ENCODE results near the gene EPHB2. TPM values are rescaled to one million over a fixed set of nuclear protein-coding genes. Genes with fewer than 3 reads are reported as not detected.
A peak's percentile ranks its signal among the peaks of the same experiment; 100 is the strongest.

EPHB2 gene
- total RNA-seq = 1 to 10 TPM in 2 of 4 donors, under 1 TPM in 2; 0.08 to 3.4 (median 1.9) TPM

- intact Hi-C loops (cut with DNase I) = no loop called here
- no peaks in the 10 kb centered on the region for H3K9me3 ChIP-seq
- no peak for DNase-seq
- peak within 1 kb of the TSS; percentile 19 to 65 (median 38) for H3K4me3 ChIP-seq
- no peak within 1 kb of the TSS for H3K27ac ChIP-seq
- H3K4me1 ChIP-seq = peaks cover 17 to 29% (median 19%) of the 10 kb centered on the region in 3 donors
- peaks cover 4 to 88% (median 9%) of the 10 kb centered on the region in 4 donors for H3K27me3 ChIP-seq
- TF ChIP-seq POLR2A (IDR thresholded peaks at IDR 0.05) = no peak
- TF ChIP-seq, protein P1, sequence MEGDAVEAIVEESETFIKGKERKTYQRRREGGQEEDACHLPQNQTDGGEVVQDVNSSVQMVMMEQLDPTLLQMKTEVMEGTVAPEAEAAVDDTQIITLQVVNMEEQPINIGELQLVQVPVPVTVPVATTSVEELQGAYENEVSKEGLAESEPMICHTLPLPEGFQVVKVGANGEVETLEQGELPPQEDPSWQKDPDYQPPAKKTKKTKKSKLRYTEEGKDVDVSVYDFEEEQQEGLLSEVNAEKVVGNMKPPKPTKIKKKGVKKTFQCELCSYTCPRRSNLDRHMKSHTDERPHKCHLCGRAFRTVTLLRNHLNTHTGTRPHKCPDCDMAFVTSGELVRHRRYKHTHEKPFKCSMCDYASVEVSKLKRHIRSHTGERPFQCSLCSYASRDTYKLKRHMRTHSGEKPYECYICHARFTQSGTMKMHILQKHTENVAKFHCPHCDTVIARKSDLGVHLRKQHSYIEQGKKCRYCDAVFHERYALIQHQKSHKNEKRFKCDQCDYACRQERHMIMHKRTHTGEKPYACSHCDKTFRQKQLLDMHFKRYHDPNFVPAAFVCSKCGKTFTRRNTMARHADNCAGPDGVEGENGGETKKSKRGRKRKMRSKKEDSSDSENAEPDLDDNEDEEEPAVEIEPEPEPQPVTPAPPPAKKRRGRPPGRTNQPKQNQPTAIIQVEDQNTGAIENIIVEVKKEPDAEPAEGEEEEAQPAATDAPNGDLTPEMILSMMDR (IDR thresholded peaks at IDR 0.05) = no peak
- WGBS, 2 donors = no CpG with 5 or more reads among the region's 55 CpGs
- no peaks in the 10 kb centered on the region for H3K36me3 ChIP-seq
Observed at GRCh38 chr1:22710701-22711049, at the start of gene EPHB2. Gene EPHB2 (plus strand): TSS chr1:22710839. CDS start chr1:22710983, 144 bp downstream.

DNA sequence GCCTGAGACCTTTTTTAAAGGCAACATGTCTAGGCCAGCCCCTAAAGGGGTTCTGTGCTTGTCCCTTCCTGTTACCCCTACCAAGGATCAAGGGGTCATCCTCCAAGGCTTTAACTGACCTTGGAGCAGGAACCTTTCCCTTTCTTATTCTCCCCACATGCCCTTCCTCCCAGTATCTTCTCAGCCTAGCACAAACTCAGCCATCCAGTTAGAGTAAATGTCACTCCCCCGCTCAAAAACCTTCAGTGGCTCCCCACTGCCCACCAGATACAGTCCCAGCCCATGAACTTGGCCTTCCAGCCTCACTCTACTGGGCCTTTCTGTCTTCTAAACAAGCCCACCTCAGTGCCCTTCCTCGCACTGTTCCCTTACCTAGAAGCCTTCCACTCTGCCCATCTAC is 48.8 kb upstream of the EPHB2 start:
- no peak for TF ChIP-seq POLR2A (IDR thresholded peaks at IDR 0.05)
- TF ChIP-seq, protein P1 (IDR thresholded peaks at IDR 0.05) = no peak
- H3K36me3 ChIP-seq = no peaks in the 10 kb centered on the region
- intact Hi-C loops (cut with DNase I) = no loop called here
- no peak for DNase-seq
- H3K27me3 ChIP-seq = peaks cover 0 to 57% (median 0%) of the 10 kb centered on the region in 4 donors
- H3K9me3 ChIP-seq = no peaks in the 10 kb centered on the region
- H3K4me1 ChIP-seq = no peaks in the 10 kb centered on the region
- H3K4me3 ChIP-seq = no peak overlapping the region
- no peak overlapping the region for H3K27ac ChIP-seq
- WGBS, 2 donors = 85% methylated on average over 2 of the region's 2 CpGs

GRCh38 chr1:22662318-22662717 is 48.3 kb upstream of the EPHB2 start:
- H3K4me3 ChIP-seq = no peak overlapping the region
- H3K36me3 ChIP-seq = no peaks in the 10 kb centered on the region
- no peak overlapping the region for H3K27ac ChIP-seq
- DNase-seq = no peak
- H3K9me3 ChIP-seq = no peaks in the 10 kb centered on the region
- intact Hi-C loops (cut with DNase I) = no loop called here
- H3K4me1 ChIP-seq = no peaks in the 10 kb centered on the region
- TF ChIP-seq, protein P1 (IDR thresholded peaks at IDR 0.05) = no peak
- TF ChIP-seq POLR2A (IDR thresholded peaks at IDR 0.05) = no peak
- H3K27me3 ChIP-seq = peaks cover 0 to 57% (median 0%) of the 10 kb centered on the region in 4 donors
- WGBS, 2 donors = 62 to 78% methylated on average over 4 of the region's 5 CpGs

DNA sequence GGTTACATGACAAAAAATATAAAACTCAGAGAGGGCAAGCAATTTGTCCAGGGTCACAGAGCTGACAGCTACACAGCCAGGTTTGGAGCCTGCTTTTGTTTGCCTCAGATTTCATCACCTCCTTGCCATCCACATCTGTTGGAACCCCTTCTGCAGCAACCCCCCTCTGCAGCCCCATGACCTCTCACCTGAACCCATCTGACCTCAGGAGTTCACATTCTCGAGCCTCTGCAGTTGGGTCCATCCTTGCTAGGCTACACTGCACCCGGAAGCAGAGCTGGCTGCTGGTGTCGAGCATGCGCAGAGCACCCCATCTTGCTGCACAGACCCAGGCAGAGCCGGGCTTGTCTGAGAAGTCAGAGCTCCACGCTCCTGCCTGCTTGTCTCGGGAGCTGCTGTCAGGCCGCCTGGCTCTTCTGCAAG is 47.6 kb upstream of the EPHB2 start:
- no peak overlapping the region for H3K4me3 ChIP-seq
- intact Hi-C loops (cut with DNase I) = no loop called here
- no peaks in the 10 kb centered on the region for H3K4me1 ChIP-seq
- peaks cover 0 to 57% (median 0%) of the 10 kb centered on the region in 4 donors for H3K27me3 ChIP-seq
- WGBS, 2 donors = 70 to 75% methylated on average over 2 to 3 of the region's 8 CpGs
- H3K27ac ChIP-seq = no peak overlapping the region
- H3K36me3 ChIP-seq = no peaks in the 10 kb centered on the region
- no peak for DNase-seq
- H3K9me3 ChIP-seq = no peaks in the 10 kb centered on the region
- TF ChIP-seq, protein P1 (IDR thresholded peaks at IDR 0.05) = no peak
- no peak for TF ChIP-seq POLR2A (IDR thresholded peaks at IDR 0.05)

- H3K27me3 ChIP-seq = peaks cover 0 to 60% (median 0%) of the 10 kb centered on the region in 4 donors
- no peak overlapping the region for H3K4me3 ChIP-seq
- intact Hi-C loops (cut with DNase I) = no loop called here
- DNase-seq = no peak
- H3K4me1 ChIP-seq = no peaks in the 10 kb centered on the region
- WGBS, 2 donors = 31 to 43% methylated on average over 2 of the region's 7 CpGs
- H3K36me3 ChIP-seq = no peaks in the 10 kb centered on the region
- no peaks in the 10 kb centered on the region for H3K9me3 ChIP-seq
- H3K27ac ChIP-seq = no peak overlapping the region
- TF ChIP-seq POLR2A (IDR thresholded peaks at IDR 0.05) = no peak
- TF ChIP-seq, protein P1 (IDR thresholded peaks at IDR 0.05) = peak in 3 of 6 experiments; percentile 18 to 41 (median 22)
Observed at GRCh38 chr1:22665752-22666151, 44.9 kb upstream of the EPHB2 start.
